Measurements from ENCODE around the gene ANKLE1. TPM values are rescaled to one million over a fixed set of nuclear protein-coding genes. Genes with fewer than 3 reads are reported as not detected.

Gene ANKLE1
- total and polyA plus RNA-seq, 10 of the 15 experiments (the other 5 are each of a cell fraction or from before 2014, with no cell fraction given), result 2.2 to 17.9 (median 10.9) TPM

GRCh38 chr19:17305517-17306284 lies 24.0 kb downstream of the ANKLE1 start, which contains the start of gene MRPL34 (continued):
- TF ChIP-seq MLLT1 (IDR thresholded peaks at IDR 0.05), result peak; percentile 75; the same call in 1 of the 2 replicates
- TF ChIP-seq HDGF (IDR thresholded peaks at IDR 0.05), result peak; percentile 27; the same call in 1 of the 2 replicates
- TF ChIP-seq TCF12 (IDR thresholded peaks at IDR 0.05; ENCODE audit: low read depth, low read length), result peak; percentile 100; the same call in 1 of the 2 replicates
- TF ChIP-seq TCF7 (IDR thresholded peaks at IDR 0.05; ENCODE audit: borderline replicate concordance), result no peak
- TF ChIP-seq DPF2 (IDR thresholded peaks at IDR 0.05), result peak; percentile 67
- no peak for TF ChIP-seq HSF1 (IDR thresholded peaks at IDR 0.05; ENCODE audit: low read depth, low read length)
- no peak for TF ChIP-seq NFYA (IDR thresholded peaks at IDR 0.05; ENCODE audit: borderline replicate concordance, low read depth, low read length)
- peak; percentile 52 for TF ChIP-seq MXI1 (IDR thresholded peaks at IDR 0.05; ENCODE audit: low read depth, low read length)
- TF ChIP-seq ELK1 (IDR thresholded peaks at IDR 0.05; ENCODE audit: low read depth, low read length), result no peak
- TF ChIP-seq RAD51 (IDR thresholded peaks at IDR 0.05), result peak; percentile 78
- peak; percentile 82 for TF ChIP-seq NRF1 (conservative IDR thresholded peaks at IDR 0.05; ENCODE audit: low read depth, low read length)
- TF ChIP-seq SREBF1 (IDR thresholded peaks at IDR 0.05; ENCODE audit: low read length), result 0 out of 2 replicates have a peak, but pooled peaks have one; percentile 19
- 0 out of 2 replicates have a peak, but pooled peaks have one; percentile 71 for TF ChIP-seq NBN (IDR thresholded peaks at IDR 0.05)
- peak; percentile 90 for TF ChIP-seq SMARCA5 (IDR thresholded peaks at IDR 0.05)
- no peak for TF ChIP-seq ZBTB33 (IDR thresholded peaks at IDR 0.05)
- TF ChIP-seq FOXK2 (IDR thresholded peaks at IDR 0.05), result peak; percentile 45
- TF ChIP-seq ASH2L (IDR thresholded peaks at IDR 0.05; ENCODE audit: borderline replicate concordance, low read depth), result 0 out of 2 replicates have a peak, but pooled peaks have one; percentile 37
- peak; percentile 49; the same call in 1 of the 2 replicates for TF ChIP-seq SMC3 (IDR thresholded peaks at IDR 0.05; ENCODE audit: borderline replicate concordance, low read length)
- 0 out of 2 replicates have a peak, but pooled peaks have one; percentile 28 for TF ChIP-seq ZSCAN29 (IDR thresholded peaks at IDR 0.05)
- peak; percentile 34; the same call in 1 of the 2 replicates for TF ChIP-seq MTA2 (IDR thresholded peaks at IDR 0.05; ENCODE audit: low read depth)
- TF ChIP-seq CEBPB (IDR thresholded peaks at IDR 0.05; ENCODE audit: borderline replicate concordance in 1 of 2, low read depth in 2 of 2, low read length in 2 of 2), result no peak
- peak in 1 of 2 experiments; percentile 52; a peak in 1 of 3 replicates for TF ChIP-seq EGR1 (IDR thresholded peaks at IDR 0.05; ENCODE audit: borderline replicate concordance in 1 of 2, low read depth in 2 of 2, low read length in 2 of 2)
- TF ChIP-seq NR2C1 (IDR thresholded peaks at IDR 0.05), result peak; percentile 37; the same call in 1 of the 2 replicates
- no peak for TF ChIP-seq CBX3 (IDR thresholded peaks at IDR 0.05; ENCODE audit: borderline replicate concordance, low read depth)
- no peak for TF ChIP-seq SUPT20H (IDR thresholded peaks at IDR 0.05; ENCODE audit: borderline replicate concordance, control insufficient read depth, low read depth, low read length)
- peak; percentile 43 for TF ChIP-seq RELA (IDR thresholded peaks at IDR 0.05; ENCODE audit: borderline replicate concordance, partially characterized antibody)

Data from GM12878 (cell line).